PC-3 (cell line): ENCODE results near the gene TOGARAM2.

Source experiments
- CTCF ChIP-seq: fragments of 300-600 bp; sonication (generic); conservative IDR thresholded peaks from 2 replicates; pipeline ENCODE4 v1.5.1; 2017; ENCODE audit warnings: antibody characterized with exemption, low read depth, mild to moderate bottlenecking, low read length
- EZH2phosphoT487 ChIP-seq: fragments of 300-600 bp; sonication (generic); IDR thresholded peaks from 2 replicates; pipeline ENCODE4 v1.6.1; 2018; ENCODE audit warnings: mild to moderate bottlenecking, antibody characterized with exemption, low read length, borderline replicate concordance

- TF ChIP-seq CTCF (no peak), EZH2phosphoT487 (no peak)
Observed at GRCh38 chr2:29066997-29067605, 86.0 kb downstream of the TOGARAM2 start.
